Stimulated activated CD8-positive, alpha-beta memory T cell treated with anti-CD3 and anti-CD28 coated beads, Interleukin-7, amount 100 ng/mL, for 1 hour (primary cell): ENCODE results near the gene EPHA5.

Experiments used
- DNase-seq, 2 donors: peaks; one replicate each; pipeline ENCODE4 v3.0.0-alpha.2; 2020; ENCODE audit warnings: low read depth in 2 of 2

The EPHA5 gene

DNA sequence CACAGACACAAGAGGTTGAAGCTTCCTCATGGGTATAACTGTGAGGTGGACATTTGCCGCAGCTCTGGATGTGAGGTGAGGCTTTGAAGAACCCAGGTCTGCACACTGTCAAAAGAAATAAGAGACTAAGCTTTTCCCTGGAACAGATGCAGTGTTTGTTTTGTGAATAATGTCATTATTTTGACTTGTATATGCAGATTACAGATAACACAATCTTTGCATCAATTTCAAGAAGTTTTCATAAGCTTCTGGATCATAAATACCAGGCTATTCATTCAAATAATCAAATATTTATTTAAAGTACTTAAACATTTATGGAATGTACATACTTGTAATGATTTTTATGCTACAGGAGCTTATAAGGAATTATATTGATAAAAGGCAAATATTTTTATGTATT is 174.8 kb downstream of the EPHA5 start:
- DNase-seq = no peak

- DNase-seq = no peak
Observed at GRCh38 chr4:65482410-65482809, 187.9 kb downstream of the EPHA5 start.

GRCh38 chr4:65472531-65472930 is 197.8 kb downstream of the EPHA5 start:
- DNase-seq = no peak

GRCh38 chr4:65467068-65467680 is 203.1 kb downstream of the EPHA5 start:
- no peak for DNase-seq

- DNase-seq = no peak
Observed at GRCh38 chr4:65461781-65462180, 208.5 kb downstream of the EPHA5 start.

- no peak for DNase-seq
Observed at GRCh38 chr4:65457011-65457410, 213.3 kb downstream of the EPHA5 start.

- no peak for DNase-seq
Observed at GRCh38 chr4:65456579-65456978, 213.7 kb downstream of the EPHA5 start.

GRCh38 chr4:65453398-65453797 is 216.9 kb downstream of the EPHA5 start:
- DNase-seq = no peak

DNA sequence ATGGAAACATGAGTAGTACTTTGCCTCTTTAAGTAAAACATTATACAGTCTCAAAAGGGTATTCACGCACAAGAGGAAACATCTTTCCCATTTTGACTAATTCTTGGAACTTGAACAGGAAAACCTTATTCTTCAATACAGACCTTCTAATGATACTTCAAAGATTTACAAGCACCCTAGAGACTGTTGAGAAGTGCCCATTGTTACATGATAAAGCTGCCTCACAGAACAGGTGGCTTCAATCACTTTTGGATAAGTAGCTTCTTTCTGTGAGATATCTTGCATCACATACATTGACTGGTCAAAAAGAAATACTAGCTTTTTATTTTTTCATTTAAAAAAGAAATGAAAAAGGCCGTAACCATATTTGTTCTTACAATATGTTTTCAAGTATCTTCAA is 219.4 kb downstream of the EPHA5 start:
- no peak for DNase-seq

- no peak for DNase-seq
Observed at GRCh38 chr4:65437102-65437501, 233.2 kb downstream of the EPHA5 start.

DNA sequence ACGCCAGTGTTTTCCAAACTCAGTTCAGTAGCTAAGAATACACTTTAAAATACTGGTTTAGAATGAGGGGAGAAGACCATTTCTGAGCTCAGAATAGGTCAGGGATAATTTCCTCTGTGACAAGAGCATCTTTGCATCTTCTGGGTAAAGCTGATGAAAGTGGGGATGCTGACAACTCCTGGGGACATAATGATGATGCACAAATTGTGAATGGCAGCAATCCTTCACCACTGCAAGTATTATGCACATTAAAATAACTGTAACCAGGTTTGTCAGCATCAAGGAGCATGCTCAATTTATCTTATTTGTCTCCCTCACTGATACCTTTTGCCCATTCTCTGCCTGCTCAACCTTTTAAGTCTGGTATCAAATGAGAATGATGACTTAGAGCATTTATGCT is 248.2 kb downstream of the EPHA5 start:
- no peak for DNase-seq

GRCh38 chr4:65420036-65420435 is 250.3 kb downstream of the EPHA5 start:
- DNase-seq = no peak

DNA sequence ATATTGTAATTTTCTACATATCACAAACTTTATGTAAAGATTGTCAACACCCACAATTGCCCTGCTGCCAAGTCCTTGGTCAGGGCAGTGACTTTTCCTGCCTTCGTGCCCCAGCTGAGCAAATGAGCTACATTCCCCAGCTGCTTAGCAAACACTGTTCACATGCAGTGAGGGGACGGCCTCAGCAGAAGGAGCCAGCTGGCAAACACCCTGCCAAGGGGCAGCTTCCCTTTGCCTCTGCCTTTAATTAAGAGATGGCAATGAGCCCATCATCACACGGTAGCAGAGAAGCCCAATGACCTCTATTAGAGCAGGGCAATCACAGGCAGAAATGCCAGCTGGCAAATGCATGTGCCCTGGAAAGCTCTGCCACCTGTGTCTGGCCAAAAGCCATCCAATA is 253.4 kb downstream of the EPHA5 start:
- no peak for DNase-seq

DNA sequence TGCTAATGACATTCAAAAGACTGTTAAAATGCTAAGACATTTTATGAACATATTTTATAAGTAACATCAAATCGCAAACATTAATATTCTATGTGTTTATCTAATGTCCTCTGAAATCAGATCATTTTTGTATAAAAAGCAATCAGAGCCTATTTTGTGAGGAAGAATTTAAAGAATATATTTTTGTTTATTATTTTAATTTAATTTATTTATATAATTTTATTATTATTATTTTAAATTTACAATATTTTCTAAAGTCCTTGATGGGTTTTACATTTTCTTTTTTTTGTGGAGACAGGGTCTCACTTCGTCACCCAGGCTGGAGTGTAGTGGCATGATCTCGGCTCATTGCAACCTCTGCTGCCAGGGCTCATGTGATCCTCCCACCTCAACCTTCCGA is 262.8 kb downstream of the EPHA5 start:
- DNase-seq = no peak

- DNase-seq = no peak
Observed at GRCh38 chr4:65401083-65401482, 269.2 kb downstream of the EPHA5 start.

DNA sequence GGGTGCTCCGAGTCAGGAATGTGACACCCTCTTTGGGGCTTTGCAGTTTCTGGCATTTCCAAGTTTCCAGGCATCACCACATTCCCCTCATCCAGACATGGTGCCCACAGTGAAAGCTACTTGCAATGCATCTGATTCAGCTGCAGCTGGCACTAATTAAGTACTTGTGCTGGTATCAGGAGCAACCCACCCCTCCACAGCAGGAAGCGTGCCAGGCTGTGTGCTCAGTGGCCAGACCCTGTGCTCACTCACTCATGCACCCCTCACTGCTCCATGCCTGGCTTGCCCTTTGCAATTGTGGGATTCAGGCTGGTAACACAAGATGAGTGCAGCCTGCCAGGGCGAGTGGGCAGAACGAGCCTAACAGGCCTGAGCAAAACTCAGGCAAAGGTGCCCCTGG is 271.2 kb downstream of the EPHA5 start:
- no peak for DNase-seq

- DNase-seq = no peak
Observed at GRCh38 chr4:65393078-65393477, 277.2 kb downstream of the EPHA5 start.

GRCh38 chr4:65392488-65392887 is 277.8 kb downstream of the EPHA5 start:
- no peak for DNase-seq

GRCh38 chr4:65391814-65392213 is 278.5 kb downstream of the EPHA5 start:
- no peak for DNase-seq

DNA sequence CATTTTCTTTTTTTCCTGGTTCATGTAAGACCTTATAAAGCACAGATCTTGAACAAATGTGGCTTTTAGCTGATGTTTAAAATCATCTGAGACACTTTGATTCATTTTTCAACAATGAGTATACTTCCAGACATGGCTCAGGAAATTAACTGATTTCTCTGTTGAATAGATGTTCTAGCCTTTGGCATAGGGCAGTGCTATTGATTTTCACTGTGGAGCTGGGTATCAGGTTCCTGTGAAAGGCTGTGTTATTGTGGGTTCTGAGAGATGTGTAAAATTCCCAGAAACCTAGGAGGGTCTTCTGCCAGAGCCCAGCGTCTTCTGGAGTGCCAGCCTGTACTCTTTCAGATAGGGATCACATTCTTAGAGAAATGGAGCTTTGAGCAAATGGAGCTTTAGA is 278.9 kb downstream of the EPHA5 start:
- no peak for DNase-seq

GRCh38 chr4:65386927-65387326 is 283.4 kb downstream of the EPHA5 start:
- DNase-seq = no peak

- DNase-seq = no peak
Observed at GRCh38 chr4:65383589-65384305, 286.5 kb downstream of the EPHA5 start.

- DNase-seq = no peak
Observed at GRCh38 chr4:65381648-65382047, 288.6 kb downstream of the EPHA5 start.

GRCh38 chr4:65370709-65371108 is 299.6 kb downstream of the EPHA5 start:
- DNase-seq = no peak
